Measurements from ENCODE around the gene PCBD1. TPM values are rescaled to one million over a fixed set of nuclear protein-coding genes. Genes with fewer than 3 reads are reported as not detected.

The PCBD1 gene
- total RNA-seq, 1 experiment from 2014 or later, result 163 TPM

DNA sequence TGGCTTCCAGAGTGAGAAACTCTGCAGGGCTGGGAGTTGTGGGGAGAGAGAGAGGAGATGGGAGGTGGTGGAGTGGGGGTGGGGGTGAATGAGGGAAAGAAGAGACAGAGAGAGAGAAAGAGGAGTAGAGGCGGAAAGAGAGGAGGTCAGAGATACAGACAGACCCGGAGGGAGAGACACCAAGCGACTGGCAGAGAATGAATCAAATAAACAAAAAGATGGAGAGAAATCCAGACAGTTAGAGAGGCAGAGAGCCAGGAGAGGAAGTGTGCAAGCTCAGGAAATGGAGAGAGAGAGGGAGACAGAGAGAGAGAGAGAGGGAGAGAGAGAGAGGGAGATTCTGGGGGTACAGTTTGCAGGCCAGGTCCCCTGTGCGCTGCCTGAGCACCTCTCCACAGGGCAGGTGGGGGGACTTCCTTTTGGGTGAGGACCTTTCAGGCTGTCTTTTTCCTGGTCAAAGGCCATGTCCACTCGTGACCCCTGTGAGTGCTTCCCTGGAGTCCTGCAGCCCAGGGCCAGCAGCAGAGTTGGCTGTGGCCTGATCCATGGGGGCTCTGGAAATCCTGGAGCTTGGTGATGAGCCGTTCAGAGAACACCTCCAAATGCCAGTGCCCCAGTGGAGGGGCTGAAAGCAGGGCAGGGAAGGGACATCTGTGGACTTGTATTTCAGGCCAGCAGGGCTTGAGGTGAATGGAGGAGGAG lies 25.0 kb upstream of the PCBD1 start:
- Histone ChIP-seq H3K27me3 (ENCODE audit: insufficient read depth, low read length) (peaks cover 4% of the 10 kb centered on the region; the same call in 1 of the 2 replicates), H3K9me3 (ENCODE audit: control insufficient read depth in 1 of 2, insufficient read depth in 1 of 2, low read depth in 1 of 2, low read length in 2 of 2) (no peaks in the 10 kb centered on the region), H3K4me1 (ENCODE audit: control insufficient read depth in 1 of 2, insufficient read depth in 2 of 2, low read length in 2 of 2) (no peaks in the 10 kb centered on the region), H4K20me1 (ENCODE audit: insufficient read depth) (no peaks in the 10 kb centered on the region), H3K27ac (ENCODE audit: low read depth, low read length) (no peak overlapping the region), H2AFZ (ENCODE audit: low read depth, low read length, poor library complexity, severe bottlenecking) (no peak overlapping the region), H3K9ac (ENCODE audit: low read length) (no peak overlapping the region), H3K4me2 (ENCODE audit: low read length) (no peak overlapping the region), H3K4me3 (replicated peaks in 1 of 2; ENCODE audit: low read depth in 1 of 2, low read length in 2 of 2) (no peak overlapping the region), H3K79me2 (ENCODE audit: insufficient read depth, low read length) (no peaks in the 10 kb centered on the region), H3K9me2 (ENCODE audit: insufficient read depth) (no peaks in the 10 kb centered on the region), H3K36me3 (ENCODE audit: control insufficient read depth in 1 of 2, insufficient read depth in 2 of 2, low read length in 2 of 2) (no peaks in the 10 kb centered on the region)
- RAD21 ChIA-PET (ENCODE audit: low non-redundant PET in 1 of 2, low total read pairs in 2 of 2, uncharacterized antibody in 2 of 2, unreplicated experiment in 2 of 2), result no interaction called here
- intact Hi-C loops (cut with micrococcal nuclease), result no loop called here
- CTCF ChIA-PET, result no interaction called here
- POLR2A ChIA-PET, result no interaction called here
- no TSS peak for BruUV-seq (replicated peaks)
- DNase-seq (ENCODE audit: low read depth, low spot score), result no peak
- no peak for ATAC-seq
- TF ChIP-seq ZFX (IDR thresholded peaks at IDR 0.05), result no peak
- TF ChIP-seq RAD21 (IDR thresholded peaks at IDR 0.05; ENCODE audit: low read depth), result no peak
- TF ChIP-seq SIN3A (IDR thresholded peaks at IDR 0.05; ENCODE audit: low read depth), result no peak
- TF ChIP-seq EZH2phosphoT487 (IDR thresholded peaks at IDR 0.05; ENCODE audit: borderline replicate concordance), result no peak
- TF ChIP-seq ZNF274 (IDR thresholded peaks at IDR 0.05; ENCODE audit: low read depth, low read length), result no peak
- TF ChIP-seq TCF7L2 (IDR thresholded peaks at IDR 0.05; ENCODE audit: borderline replicate concordance, extremely low read depth, insufficient read depth, insufficient read length), result no peak
- TF ChIP-seq, protein P1, sequence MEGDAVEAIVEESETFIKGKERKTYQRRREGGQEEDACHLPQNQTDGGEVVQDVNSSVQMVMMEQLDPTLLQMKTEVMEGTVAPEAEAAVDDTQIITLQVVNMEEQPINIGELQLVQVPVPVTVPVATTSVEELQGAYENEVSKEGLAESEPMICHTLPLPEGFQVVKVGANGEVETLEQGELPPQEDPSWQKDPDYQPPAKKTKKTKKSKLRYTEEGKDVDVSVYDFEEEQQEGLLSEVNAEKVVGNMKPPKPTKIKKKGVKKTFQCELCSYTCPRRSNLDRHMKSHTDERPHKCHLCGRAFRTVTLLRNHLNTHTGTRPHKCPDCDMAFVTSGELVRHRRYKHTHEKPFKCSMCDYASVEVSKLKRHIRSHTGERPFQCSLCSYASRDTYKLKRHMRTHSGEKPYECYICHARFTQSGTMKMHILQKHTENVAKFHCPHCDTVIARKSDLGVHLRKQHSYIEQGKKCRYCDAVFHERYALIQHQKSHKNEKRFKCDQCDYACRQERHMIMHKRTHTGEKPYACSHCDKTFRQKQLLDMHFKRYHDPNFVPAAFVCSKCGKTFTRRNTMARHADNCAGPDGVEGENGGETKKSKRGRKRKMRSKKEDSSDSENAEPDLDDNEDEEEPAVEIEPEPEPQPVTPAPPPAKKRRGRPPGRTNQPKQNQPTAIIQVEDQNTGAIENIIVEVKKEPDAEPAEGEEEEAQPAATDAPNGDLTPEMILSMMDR (IDR thresholded peaks at IDR 0.05 in 2 of 3, conservative IDR thresholded peaks at IDR 0.05 in 1 of 3; ENCODE audit: borderline replicate concordance in 1 of 3, insufficient read depth in 1 of 3, low read depth in 2 of 3, low read length in 2 of 3), result no peak
